Neural progenitor cell (in vitro differentiated cells): ENCODE data around the gene IGFN1. TPM values are rescaled to one million over a fixed set of nuclear protein-coding genes. Genes with fewer than 3 reads are reported as not detected.

ENCODE experiments used
- DNase-seq: peaks from one replicate; pipeline ENCODE4 v3.0.0-alpha.2; 2016; ENCODE audit warnings: low spot score
- H2AFZ ChIP-seq: fragments of 200-600 bp; sonication (generic); replicated peaks from 2 replicates; pipeline ENCODE4 v1.6.1; 2016; ENCODE audit warnings: antibody characterized with exemption
- H3F3A ChIP-seq: fragments of 200-600 bp; sonication (generic); 2 replicates; pipeline ENCODE4 v1.6.1; 2016; ENCODE audit warnings: antibody characterized with exemption, low read depth
- H3K27ac ChIP-seq: fragments of 200-600 bp; sonication (generic); 2 replicates; pipeline ENCODE4 v1.5.1; 2016; ENCODE audit warnings: mild to moderate bottlenecking
- H3K27me3 ChIP-seq: fragments of 200-600 bp; sonication (generic); 2 replicates; pipeline ENCODE4 v1.6.1; 2016; ENCODE audit warnings: mild to moderate bottlenecking, moderate library complexity
- H3K36me3 ChIP-seq: fragments of 200-600 bp; sonication (generic); 2 replicates; pipeline ENCODE4 v1.5.1; 2016
- H3K4me1 ChIP-seq: fragments of 200-600 bp; sonication (generic); 2 replicates; pipeline ENCODE4 v1.6.1; 2016; ENCODE audit warnings: mixed run types
- H3K4me2 ChIP-seq: fragments of 200-600 bp; sonication (generic); 2 replicates; pipeline ENCODE4 v1.6.1; 2016
- H3K4me3 ChIP-seq: fragments of 200-600 bp; sonication (generic); 2 replicates; pipeline ENCODE4 v1.5.1; 2016
- H3K79me2 ChIP-seq: fragments of 200-600 bp; sonication (generic); 2 replicates; pipeline ENCODE4 v1.6.1; 2016; ENCODE audit warnings: low read depth
- H3K9ac ChIP-seq: fragments of 200-600 bp; sonication (generic); 2 replicates; pipeline ENCODE4 v1.6.1; 2016
- H3K9me3 ChIP-seq: fragments of 200-600 bp; sonication (generic); 2 replicates; pipeline ENCODE4 v1.5.1; 2016; ENCODE audit warnings: low read depth
- H4K20me1 ChIP-seq: fragments of 200-600 bp; sonication (generic); 2 replicates; pipeline ENCODE4 v1.6.1; 2016; ENCODE audit warnings: low read depth
- H3K27ac Mint-ChIP-seq: 3 replicates; pipeline ENCODE4 v1.8.0; 2021; ENCODE audit warnings: mixed read lengths
- H3K27me3 Mint-ChIP-seq: 2 replicates; pipeline ENCODE4 v1.8.0; 2022; ENCODE audit warnings: low read depth, mild to moderate bottlenecking, inconsistent platforms, moderate library complexity, mixed read lengths; ENCODE audit not compliant: insufficient read depth
- H3K36me3 Mint-ChIP-seq: 3 replicates; pipeline ENCODE4 v1.8.0; 2021; ENCODE audit warnings: mixed read lengths
- H3K4me1 Mint-ChIP-seq: 3 replicates; pipeline ENCODE4 v1.8.0; 2021; ENCODE audit warnings: mixed read lengths
- H3K4me3 Mint-ChIP-seq: 3 replicates; pipeline ENCODE4 v1.8.0; 2021; ENCODE audit warnings: mild to moderate bottlenecking, moderate library complexity, mixed read lengths
- H3K9me3 Mint-ChIP-seq: 3 replicates; pipeline ENCODE4 v1.8.0; 2020; ENCODE audit warnings: mixed read lengths
- EZH2 ChIP-seq: fragments of 200-600 bp; sonication (generic); IDR thresholded peaks from 2 replicates; pipeline ENCODE4 v1.6.1; 2017; ENCODE audit warnings: antibody characterized with exemption, mild to moderate bottlenecking, moderate library complexity
- EZH2phosphoT487 ChIP-seq: fragments of 200-600 bp; sonication (generic); IDR thresholded peaks from 2 replicates; pipeline ENCODE4 v1.6.1; 2017; ENCODE audit warnings: antibody characterized with exemption
- total RNA-seq: library from RNA; depleted of rRNA; stranded (reverse); fragments of >200 nt; gene quantifications from 2 replicates; pipeline ENCODE4 v1.2.3, GENCODE V29; 2015; ENCODE audit warnings: low replicate concordance
- TF ChIP-seq, protein P1 (sequence below): fragments of 200-600 bp; sonication (generic); IDR thresholded peaks from 2 replicates; pipeline ENCODE4 v1.5.1; 2017; ENCODE audit warnings: antibody characterized with exemption, mild to moderate bottlenecking

Gene IGFN1
- total RNA-seq, 1 donor from 2014 or later, result not detected

DNA sequence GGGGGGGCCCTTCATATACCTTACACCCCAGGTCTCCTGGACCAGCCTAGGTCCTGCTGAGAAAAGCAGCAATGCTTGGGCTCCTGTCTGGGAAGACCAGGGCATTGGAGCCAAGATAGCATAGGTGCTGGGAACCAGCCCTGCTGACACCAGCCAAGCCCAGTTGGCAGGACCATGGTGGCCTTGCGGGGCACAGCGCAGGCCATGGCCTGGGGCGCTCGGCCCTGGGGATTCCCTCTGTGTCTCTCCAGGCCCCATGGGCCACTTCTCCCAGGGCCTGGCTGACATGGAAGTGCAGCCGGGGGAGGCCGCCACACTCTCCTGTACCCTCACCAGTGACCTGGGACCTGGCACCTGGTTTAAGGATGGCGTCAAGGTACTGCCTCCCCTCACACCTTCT, 23.3 kb downstream of the IGFN1 start:
- Histone ChIP-seq H4K20me1 (no peaks in the 10 kb centered on the region), H2AFZ (no peak overlapping the region), H3K9me3 (no peaks in the 10 kb centered on the region), H3K4me2 (no peak overlapping the region), H3K4me1 (no peaks in the 10 kb centered on the region), H3K27me3 (peaks cover 18% of the 10 kb centered on the region), H3K27ac (no peak overlapping the region), H3F3A (no peaks in the 10 kb centered on the region), H3K36me3 (no peaks in the 10 kb centered on the region), H3K4me3 (no peak overlapping the region), H3K9ac (no peak overlapping the region), H3K79me2 (no peaks in the 10 kb centered on the region)
- TF ChIP-seq EZH2 (no peak), EZH2phosphoT487 (no peak)
- TF ChIP-seq, protein P1, sequence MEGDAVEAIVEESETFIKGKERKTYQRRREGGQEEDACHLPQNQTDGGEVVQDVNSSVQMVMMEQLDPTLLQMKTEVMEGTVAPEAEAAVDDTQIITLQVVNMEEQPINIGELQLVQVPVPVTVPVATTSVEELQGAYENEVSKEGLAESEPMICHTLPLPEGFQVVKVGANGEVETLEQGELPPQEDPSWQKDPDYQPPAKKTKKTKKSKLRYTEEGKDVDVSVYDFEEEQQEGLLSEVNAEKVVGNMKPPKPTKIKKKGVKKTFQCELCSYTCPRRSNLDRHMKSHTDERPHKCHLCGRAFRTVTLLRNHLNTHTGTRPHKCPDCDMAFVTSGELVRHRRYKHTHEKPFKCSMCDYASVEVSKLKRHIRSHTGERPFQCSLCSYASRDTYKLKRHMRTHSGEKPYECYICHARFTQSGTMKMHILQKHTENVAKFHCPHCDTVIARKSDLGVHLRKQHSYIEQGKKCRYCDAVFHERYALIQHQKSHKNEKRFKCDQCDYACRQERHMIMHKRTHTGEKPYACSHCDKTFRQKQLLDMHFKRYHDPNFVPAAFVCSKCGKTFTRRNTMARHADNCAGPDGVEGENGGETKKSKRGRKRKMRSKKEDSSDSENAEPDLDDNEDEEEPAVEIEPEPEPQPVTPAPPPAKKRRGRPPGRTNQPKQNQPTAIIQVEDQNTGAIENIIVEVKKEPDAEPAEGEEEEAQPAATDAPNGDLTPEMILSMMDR, result no peak
- DNase-seq, result no peak
- Mint-ChIP-seq H3K4me3 (no peak overlapping the region), H3K27me3 (peaks cover 12% of the 10 kb centered on the region), H3K4me1 (peaks cover 9% of the 10 kb centered on the region), H3K36me3 (no peaks in the 10 kb centered on the region), H3K9me3 (no peaks in the 10 kb centered on the region), H3K27ac (no peak overlapping the region)

DNA sequence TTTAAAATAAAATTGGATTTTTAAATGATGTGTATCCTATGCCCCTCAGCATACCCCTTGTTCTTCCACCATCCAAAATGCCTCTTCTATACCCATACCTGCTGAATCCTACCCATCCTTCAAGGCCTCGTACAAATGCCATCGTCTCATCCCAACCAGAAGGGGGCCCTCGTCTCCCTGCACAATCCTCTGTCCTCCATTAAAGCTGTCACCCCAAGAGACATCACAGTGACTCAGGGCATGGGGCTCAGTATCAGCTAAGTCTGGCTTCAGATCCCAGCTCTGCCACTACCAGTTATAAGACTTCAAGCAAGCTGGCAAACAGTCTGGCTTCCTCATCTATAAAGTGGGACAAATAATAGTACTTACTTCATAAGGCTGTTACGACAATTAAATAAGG, 23.8 kb downstream of the IGFN1 start:
- TF ChIP-seq, protein P1, result peak; percentile 52
- no peak for TF ChIP-seq EZH2
- H3K27ac Mint-ChIP-seq, result no peak overlapping the region
- H3K4me3 Mint-ChIP-seq, result no peak overlapping the region
- H3K36me3 ChIP-seq, result no peaks in the 10 kb centered on the region
- H3K4me3 ChIP-seq, result no peak overlapping the region
- no peaks in the 10 kb centered on the region for H3K9me3 Mint-ChIP-seq
- DNase-seq, result peak; percentile 29
- H3K27ac ChIP-seq, result no peak overlapping the region
- no peaks in the 10 kb centered on the region for H3F3A ChIP-seq
- H3K79me2 ChIP-seq, result no peaks in the 10 kb centered on the region
- H4K20me1 ChIP-seq, result no peaks in the 10 kb centered on the region
- H3K27me3 ChIP-seq, result peaks cover 14% of the 10 kb centered on the region
- no peak overlapping the region for H3K9ac ChIP-seq
- no peak overlapping the region for H2AFZ ChIP-seq
- H3K4me1 Mint-ChIP-seq, result peaks cover 9% of the 10 kb centered on the region
- H3K27me3 Mint-ChIP-seq, result peaks cover 6% of the 10 kb centered on the region
- H3K4me1 ChIP-seq, result no peaks in the 10 kb centered on the region
- H3K4me2 ChIP-seq, result no peak overlapping the region
- H3K9me3 ChIP-seq, result no peaks in the 10 kb centered on the region
- no peaks in the 10 kb centered on the region for H3K36me3 Mint-ChIP-seq

DNA sequence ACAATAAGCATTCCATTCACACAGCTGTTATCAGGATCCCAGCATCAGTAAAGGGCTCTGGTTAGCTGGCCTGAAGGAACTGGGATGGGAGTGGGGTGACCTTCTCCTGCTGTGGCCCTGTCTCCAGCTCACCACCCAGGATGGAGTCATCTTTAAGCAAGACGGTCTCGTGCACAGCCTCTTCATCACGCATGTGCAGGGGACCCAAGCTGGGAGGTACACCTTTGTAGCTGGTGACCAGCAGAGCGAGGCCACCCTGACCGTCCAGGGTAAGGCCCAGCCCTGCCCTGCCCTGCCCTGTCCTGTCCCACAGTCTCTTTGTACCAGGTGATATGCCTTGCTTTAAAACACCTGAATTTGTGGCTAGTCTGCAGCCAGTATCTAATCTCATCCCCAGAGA, 24.3 kb downstream of the IGFN1 start:
- Histone ChIP-seq H4K20me1 (no peaks in the 10 kb centered on the region), H3K79me2 (no peaks in the 10 kb centered on the region), H3K4me1 (no peaks in the 10 kb centered on the region), H3K9me3 (no peaks in the 10 kb centered on the region), H3K4me3 (no peak overlapping the region), H3K9ac (no peak overlapping the region), H2AFZ (no peak overlapping the region), H3K27ac (no peak overlapping the region), H3K4me2 (no peak overlapping the region), H3F3A (no peaks in the 10 kb centered on the region), H3K27me3 (peaks cover 11% of the 10 kb centered on the region), H3K36me3 (no peaks in the 10 kb centered on the region)
- TF ChIP-seq, protein P1, result no peak
- TF ChIP-seq EZH2, result no peak
- no peak for TF ChIP-seq EZH2phosphoT487
- H3K36me3 Mint-ChIP-seq, result no peaks in the 10 kb centered on the region
- no peaks in the 10 kb centered on the region for H3K9me3 Mint-ChIP-seq
- peaks cover 5% of the 10 kb centered on the region for H3K27me3 Mint-ChIP-seq
- H3K4me3 Mint-ChIP-seq, result no peak overlapping the region
- H3K4me1 Mint-ChIP-seq, result peaks cover 9% of the 10 kb centered on the region
- H3K27ac Mint-ChIP-seq, result no peak overlapping the region
- no peak for DNase-seq
